Mesenteric fat pad (tissue), 1 donor: Measurements from ENCODE around the gene PEG3. TPM values are rescaled to one million over a fixed set of nuclear protein-coding genes. Genes with fewer than 3 reads are reported as not detected.
"Not testable (repeated sequence)": the region's sequence is repeated elsewhere in the genome, so short reads cannot be mapped to it uniquely, and the experiment has no call there.

Source experiments
- DNase-seq: peaks from one replicate; pipeline ENCODE4 v3.0.0-alpha.2; 2020; ENCODE audit warnings: low spot score
- long read RNA-seq: library from polyadenylated mRNA; unstranded; transcript quantifications from one replicate; pipeline ENCODE4 v2.0.0, GENCODE V29; 2020
- total RNA-seq: library from RNA; stranded (reverse); fragmentation: NEBNext Ultra II Directional; extraction: Animal tissue kit (Norgen Biotek cat#: 25700); gene quantifications from one replicate; pipeline ENCODE4 v1.2.1, GENCODE V29; 2021
- donor health status: DM: yes; HTN: yes; CAD: no.

The PEG3 gene
- total RNA-seq: 13.2 TPM
- long read RNA-seq, partial matches to known transcripts: 0 of 5 reads
- long read RNA-seq, other reads (novel, unspliced or antisense): 5 of 5 reads

- DNase-seq: no peak
Measured at GRCh38 chr19:56840451-56841192, at the start of gene PEG3, which contains the start of gene ZIM2. Gene PEG3, minus strand, starts transcription at chr19:56840726. Its CDS starts 16,071 bp downstream, at chr19:56824655. Gene ZIM2, minus strand, starts transcription at chr19:56840726. Its CDS starts 16,449 bp downstream, at chr19:56824277.

- DNase-seq: peak; percentile 57
Measured at GRCh38 chr19:56885173-56885985, 44.9 kb upstream of the PEG3 start.

DNA sequence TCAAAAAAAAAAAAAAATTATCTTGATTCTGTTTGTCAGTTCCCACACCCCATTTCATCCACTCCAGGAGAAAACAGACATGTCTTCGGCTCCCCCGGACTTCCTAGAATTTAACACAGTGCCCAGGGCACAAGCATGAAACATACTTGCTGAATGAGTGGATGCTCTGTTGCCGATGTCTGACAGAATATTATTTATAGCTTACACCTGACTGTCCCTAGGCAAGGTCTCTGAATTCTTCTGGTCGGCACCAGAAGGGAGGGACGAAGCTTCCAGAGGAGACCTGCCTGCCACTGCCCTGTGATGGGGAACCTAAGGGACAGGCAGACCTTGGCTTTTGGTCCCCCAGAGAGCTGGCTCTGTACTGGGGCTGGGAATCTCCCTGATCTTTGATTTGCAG is 43.9 kb upstream of the PEG3 start:
- DNase-seq: peak; percentile 24

DNA sequence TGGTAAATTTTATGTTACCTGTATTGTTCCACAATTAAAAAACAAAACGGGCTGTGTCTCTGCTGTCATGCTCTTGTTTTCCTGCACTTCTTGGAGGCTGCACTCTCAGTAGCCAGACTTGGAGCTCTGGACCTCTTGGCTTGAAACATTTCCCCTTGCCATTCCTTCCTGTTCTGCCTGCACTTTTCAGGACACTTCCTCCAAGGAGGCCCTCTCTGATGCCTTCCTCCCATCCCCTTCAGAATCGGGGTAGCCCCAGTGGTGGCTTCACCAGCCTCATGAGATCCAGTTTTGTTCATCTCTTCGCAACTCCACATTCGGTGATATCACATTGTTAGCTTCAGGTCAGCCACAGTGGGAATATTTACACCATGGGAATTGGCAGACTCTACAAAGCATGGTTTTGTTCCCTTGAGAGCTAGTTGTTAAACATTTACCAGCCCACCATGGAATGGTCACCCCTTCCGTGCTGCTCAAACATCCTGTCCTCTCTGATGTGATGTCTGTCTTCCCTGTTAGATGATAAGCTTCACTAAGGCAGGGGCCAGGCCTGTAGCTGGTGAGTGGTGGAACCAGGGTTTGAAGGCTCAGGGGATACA is 40.2 kb upstream of the PEG3 start:
- DNase-seq: peak; percentile 41

DNA sequence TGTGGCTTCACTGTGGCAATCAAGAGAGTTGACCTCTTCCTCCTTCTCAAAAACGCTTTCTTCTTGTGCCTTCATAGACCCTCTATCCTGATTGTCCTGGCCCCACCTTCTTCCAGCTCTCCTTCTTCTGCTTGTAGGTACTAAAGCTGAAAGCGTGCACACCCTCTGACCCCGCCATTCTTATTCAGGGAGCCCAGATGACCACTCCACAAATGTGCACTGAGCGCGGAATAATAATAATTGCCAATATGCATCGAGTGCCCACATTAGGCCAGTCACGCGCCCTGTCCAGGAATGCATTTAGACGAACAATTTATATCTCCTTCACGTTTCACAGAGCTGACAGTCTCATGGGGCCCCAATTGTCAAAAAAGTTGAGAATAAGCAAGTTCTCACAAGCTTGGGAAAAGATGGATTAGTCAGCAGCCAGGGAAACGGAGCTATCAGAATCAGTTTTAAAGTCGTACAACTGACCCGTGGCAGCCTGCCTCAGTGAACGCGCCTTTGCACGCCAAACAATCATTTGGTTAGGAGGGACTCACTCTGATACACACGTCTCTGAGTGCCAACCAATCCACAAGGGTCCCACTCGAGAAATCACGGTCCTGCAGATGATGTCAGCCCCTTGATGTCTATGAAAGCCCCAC is 36.7 kb upstream of the PEG3 start:
- peak; percentile 55 for DNase-seq

DNA sequence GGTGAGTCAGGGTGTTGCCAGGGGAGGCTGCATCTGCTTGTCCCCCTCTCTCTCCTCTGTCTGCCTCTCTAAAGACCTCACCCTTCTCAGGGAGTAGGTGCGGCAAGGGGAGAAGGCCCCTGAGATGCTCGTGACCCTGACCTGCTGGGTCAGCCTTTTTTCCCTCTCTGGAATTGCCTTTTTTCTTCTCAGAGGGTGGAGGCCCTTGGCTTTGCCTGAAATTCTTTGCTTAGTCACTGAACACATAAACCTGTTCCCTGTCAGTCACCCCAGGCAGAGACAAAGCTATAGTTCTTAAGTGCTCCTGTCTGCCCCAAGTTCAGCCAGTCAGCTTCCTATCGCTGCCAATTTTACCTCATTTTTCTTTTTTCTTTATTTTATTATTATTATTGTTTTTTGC is 35.2 kb upstream of the PEG3 start:
- DNase-seq: peak; percentile 26

GRCh38 chr19:56874530-56874929 is 34.0 kb upstream of the PEG3 start:
- DNase-seq: peak; percentile 20

- DNase-seq: no peak
Measured at GRCh38 chr19:56873493-56873892, 33.0 kb upstream of the PEG3 start.

DNA sequence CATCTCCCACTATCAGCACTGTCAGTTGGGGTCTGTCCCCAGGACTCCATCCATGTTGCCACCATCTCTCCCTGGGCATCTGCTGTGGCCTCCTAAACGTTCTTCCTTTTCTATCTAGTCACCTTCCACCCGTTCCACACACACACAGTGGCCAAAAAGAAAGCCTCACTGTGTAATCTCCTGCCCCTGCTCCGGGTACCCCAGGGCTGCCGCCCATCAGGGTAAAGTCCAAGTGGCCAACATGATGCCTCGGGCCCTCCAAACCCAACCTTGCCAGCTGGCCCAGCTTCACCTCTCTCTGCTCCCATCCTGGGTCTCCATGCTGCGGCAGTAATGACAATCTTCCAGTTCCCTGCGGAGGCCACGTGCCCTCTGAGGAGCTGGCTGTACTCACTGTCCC is 29.4 kb upstream of the PEG3 start:
- no peak for DNase-seq

- DNase-seq: no peak
Measured at GRCh38 chr19:56868446-56868845, 27.9 kb upstream of the PEG3 start.

DNA sequence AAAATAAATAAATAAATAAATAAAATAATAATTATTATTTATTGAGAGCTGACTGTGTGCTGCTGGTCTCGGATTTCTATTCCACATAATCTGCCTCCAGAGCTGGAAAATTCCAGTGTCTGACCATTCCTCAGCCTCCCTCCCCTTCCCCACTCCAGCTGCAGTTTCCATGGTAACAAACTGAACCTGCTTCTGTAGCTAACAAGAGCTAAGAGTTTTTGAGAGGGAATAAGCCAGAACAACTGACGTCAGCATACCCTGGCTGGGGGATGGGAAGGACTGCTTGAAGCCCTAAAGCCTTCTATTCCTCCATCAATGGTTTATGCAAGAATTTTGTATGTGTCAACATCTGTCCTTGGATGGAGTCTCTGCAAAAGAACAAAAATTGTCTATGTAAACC is 26.0 kb upstream of the PEG3 start:
- no peak for DNase-seq

DNA sequence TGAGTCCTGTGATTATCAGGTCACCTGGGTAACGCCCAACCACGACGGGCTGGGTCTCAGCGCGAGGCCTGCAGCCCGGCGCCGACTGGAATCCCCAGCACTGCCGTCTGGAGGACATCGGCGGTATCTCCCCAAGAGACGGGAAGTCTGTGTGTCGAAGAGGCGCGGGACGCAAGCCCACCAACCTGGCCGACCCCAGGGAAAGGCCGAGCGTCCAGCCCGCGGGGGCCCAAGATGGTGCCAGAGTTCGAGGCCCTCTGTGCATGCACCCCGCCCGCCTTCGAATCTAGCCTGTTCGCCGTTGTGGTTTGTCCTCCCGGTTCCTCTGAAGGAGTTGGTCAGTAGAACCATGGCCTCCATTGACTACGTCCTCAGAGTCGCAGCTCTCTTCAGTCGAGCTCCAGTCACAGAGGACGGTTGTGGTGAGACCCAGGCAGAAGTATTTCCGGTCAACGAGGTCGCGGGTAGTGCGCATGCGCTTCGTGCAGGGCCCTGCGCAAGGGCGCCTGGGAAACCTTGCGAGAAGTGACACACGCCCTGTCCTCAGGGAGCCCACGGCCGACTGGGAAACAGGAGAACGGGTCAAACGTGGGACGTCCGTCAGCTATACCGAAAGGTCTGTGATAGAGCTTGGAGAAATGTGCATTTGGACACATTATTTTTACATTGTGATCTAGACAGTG is 24.1 kb upstream of the PEG3 start:
- peak; percentile 84 for DNase-seq

DNA sequence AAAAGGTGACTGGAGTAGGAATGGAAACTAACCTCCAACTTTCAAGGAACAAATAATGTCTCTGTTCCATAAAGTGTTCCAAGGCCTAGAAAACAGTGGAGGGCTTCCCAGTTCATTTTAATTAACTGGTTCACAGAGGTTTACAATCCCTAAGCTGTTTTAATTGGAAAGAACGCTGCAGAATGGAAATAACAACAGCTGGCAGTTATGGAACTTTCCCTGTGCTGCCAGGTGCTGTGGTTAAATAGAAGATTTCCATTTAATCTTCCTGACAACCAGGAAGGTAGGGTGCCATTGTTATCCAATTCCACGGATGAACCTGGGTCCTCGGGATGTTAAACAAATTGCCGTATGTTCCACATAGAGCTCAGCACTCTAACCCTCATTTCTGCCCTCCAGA is 22.2 kb upstream of the PEG3 start:
- no peak for DNase-seq

DNA sequence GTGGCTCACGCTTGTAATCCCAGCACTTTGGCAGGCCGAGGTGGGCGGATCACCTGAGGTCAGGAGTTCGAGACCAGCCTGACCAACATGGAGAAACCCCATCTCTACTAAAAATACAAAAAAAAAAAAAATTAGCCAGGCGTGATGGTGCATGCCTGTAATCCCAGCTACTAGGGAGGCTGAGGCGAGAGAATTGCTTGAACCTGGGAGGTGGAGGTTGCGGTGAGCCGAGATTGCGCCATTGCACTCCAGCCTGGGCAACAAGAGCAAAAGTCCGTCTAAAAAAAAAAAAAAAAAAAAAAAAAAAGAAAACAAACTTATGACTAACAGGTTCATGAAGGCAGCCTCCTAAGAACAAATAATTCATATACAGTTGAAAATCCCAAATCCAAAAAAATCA is 19.9 kb upstream of the PEG3 start:
- DNase-seq: peak; percentile 11

DNA sequence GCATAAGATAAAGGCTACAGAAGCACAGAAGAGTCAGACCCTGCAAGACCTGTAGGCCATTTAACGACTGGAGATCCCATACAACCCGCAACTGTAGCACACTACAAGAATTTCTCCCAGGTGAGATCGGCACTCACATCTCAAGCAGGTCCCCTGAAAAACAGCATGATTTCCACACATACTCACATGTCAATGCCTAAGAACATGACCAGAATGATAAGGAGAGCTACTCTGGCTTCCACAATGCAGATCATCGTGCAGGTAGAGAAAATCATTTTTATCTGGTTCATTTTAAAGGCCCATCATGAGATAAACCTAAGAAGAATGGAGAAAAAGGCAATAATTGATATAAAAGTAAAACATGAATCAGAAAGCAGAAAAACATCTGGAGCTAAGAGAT is 17.5 kb upstream of the PEG3 start:
- no peak for DNase-seq

DNA sequence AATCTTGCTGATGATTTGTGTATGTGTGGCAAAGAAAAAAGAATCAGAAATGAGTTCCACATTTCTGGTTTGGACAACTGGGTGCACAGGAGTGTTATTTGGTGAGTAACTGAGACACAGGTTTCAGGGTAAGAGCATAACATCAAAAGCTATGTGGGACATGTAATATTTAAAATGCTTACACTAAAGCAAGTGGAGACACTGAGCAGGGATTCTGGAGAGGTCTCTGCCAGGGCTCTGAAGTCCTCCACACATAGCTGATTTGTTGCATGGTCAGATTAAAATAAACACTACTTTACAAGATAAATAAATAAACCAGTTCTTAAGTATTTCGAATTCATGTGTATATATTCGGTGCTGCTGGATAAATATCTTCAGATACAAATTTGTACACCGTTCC is 16.3 kb upstream of the PEG3 start:
- DNase-seq: no peak

- not testable (repeated sequence) for DNase-seq
Measured at GRCh38 chr19:56852361-56852760, 11.8 kb upstream of the PEG3 start.

- no peak for DNase-seq
Measured at GRCh38 chr19:56848166-56848565, 7.6 kb upstream of the PEG3 start.

- no peak for DNase-seq
Measured at GRCh38 chr19:56842412-56842811, 1.9 kb upstream of the PEG3 start.

DNA sequence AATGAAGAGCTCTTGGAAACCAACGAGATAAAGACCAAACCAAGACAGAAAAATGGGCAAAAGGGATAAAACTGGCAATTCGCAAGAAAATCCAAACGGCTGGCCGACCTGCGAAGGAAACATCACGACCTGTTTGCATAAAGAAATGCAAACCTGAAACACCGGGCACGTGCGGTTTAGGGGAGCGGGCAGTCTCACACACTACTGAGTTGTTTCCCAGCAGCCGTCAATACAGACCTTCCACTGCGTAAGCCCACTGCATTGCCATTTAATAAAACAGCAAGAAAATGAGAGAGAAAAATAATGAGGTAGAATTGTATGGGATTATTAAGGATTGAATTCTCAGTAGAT is 642 bp upstream of the PEG3 start:
- no peak for DNase-seq
